Keratinocyte (primary cell): ENCODE data around the gene KIF25.

ENCODE experiments used
- EZH2 ChIP-seq: IDR thresholded peaks from one replicate; pipeline ENCODE4 v1.6.1; 2012; ENCODE audit warnings: inconsistent platforms, mild to moderate bottlenecking, low read length, moderate library complexity
- TF ChIP-seq, protein P1 (sequence below), 3 experiments: IDR thresholded peaks in 1 of 3; conservative IDR thresholded peaks in 1 of 3; optimal IDR thresholded peaks in 1 of 3; 2 replicates in 2 of 3; 3 replicates in 1 of 3; pipeline versions ENCODE3 to v1.5.1; 2011; ENCODE audit warnings: low read length in 3 of 3, mild to moderate bottlenecking in 3 of 3, moderate library complexity in 2 of 3, control low read depth in 1 of 3, inconsistent platforms in 1 of 3; ENCODE audit not compliant: insufficient read depth in 2 of 3; ENCODE audit errors: extremely low read depth in 1 of 3

- TF ChIP-seq, protein P1, sequence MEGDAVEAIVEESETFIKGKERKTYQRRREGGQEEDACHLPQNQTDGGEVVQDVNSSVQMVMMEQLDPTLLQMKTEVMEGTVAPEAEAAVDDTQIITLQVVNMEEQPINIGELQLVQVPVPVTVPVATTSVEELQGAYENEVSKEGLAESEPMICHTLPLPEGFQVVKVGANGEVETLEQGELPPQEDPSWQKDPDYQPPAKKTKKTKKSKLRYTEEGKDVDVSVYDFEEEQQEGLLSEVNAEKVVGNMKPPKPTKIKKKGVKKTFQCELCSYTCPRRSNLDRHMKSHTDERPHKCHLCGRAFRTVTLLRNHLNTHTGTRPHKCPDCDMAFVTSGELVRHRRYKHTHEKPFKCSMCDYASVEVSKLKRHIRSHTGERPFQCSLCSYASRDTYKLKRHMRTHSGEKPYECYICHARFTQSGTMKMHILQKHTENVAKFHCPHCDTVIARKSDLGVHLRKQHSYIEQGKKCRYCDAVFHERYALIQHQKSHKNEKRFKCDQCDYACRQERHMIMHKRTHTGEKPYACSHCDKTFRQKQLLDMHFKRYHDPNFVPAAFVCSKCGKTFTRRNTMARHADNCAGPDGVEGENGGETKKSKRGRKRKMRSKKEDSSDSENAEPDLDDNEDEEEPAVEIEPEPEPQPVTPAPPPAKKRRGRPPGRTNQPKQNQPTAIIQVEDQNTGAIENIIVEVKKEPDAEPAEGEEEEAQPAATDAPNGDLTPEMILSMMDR (optimal IDR thresholded peaks at IDR 0.05 in 1 of 3, IDR thresholded peaks at IDR 0.05 in 1 of 3, conservative IDR thresholded peaks at IDR 0.05 in 1 of 3; ENCODE audit: extremely low read depth in 1 of 3, insufficient read depth in 2 of 3, low read length in 3 of 3), result no peak
- TF ChIP-seq EZH2, result no peak
Observed at GRCh38 chr6:168009331-168009730, 11.9 kb downstream of the KIF25 start.
